SK-N-SH (cell line): ENCODE data around the gene RBX1. TPM values are rescaled to one million over a fixed set of nuclear protein-coding genes. Genes with fewer than 3 reads are reported as not detected.

Source experiments
- CTCF ChIA-PET: fragments of 300-600, 350-600 bp; formaldehyde crosslinking; extraction: SDS; loops from one replicate; lab custom pipeline; 2021; lab: Yijun Ruan, JAX
- POLR2A ChIA-PET: fragments of 350-600 bp; sonication (Branson Sonifier 250); formaldehyde crosslinking; extraction: SDS; loops from one replicate; lab custom pipeline; 2020; ENCODE audit warnings: antibody characterized with exemption, inconsistent platforms; lab: Yijun Ruan, JAX
- DNase-seq: peaks from one replicate; pipeline ENCODE4 v3.0.0; 2012
- H2AFZ ChIP-seq: fragments of 200-600 bp; sonication (generic); 2 replicates; pipeline ENCODE4 v1.8.1; 2016; ENCODE audit warnings: antibody characterized with exemption, mild to moderate bottlenecking, low read depth
- H3F3A ChIP-seq: fragments of 200-600 bp; sonication (generic); replicated peaks from 2 replicates; pipeline ENCODE3; 2016; ENCODE audit warnings: antibody characterized with exemption, mild to moderate bottlenecking; ENCODE audit not compliant: insufficient read depth
- H3K27ac ChIP-seq, 2 experiments: fragments of 200-500 bp in 1 of 2; fragments of 200-600 bp in 1 of 2; sonication (Bioruptor generic) in 1 of 2; sonication (generic), shearing (Covaris generic) in 1 of 2; 2 replicates each; pipeline versions ENCODE4 v1.5.1 to v1.6.1; 2014 to 2016; ENCODE audit warnings: low read depth in 2 of 2, inconsistent platforms in 1 of 2, low read length in 1 of 2, mild to moderate bottlenecking in 1 of 2, mixed read lengths in 1 of 2
- H3K27me3 ChIP-seq: fragments of 200-600 bp; sonication (generic), shearing (Covaris generic); 2 replicates; pipeline ENCODE4 v1.6.1; 2016; ENCODE audit warnings: mixed run types; ENCODE audit not compliant: insufficient read depth
- H3K36me3 ChIP-seq, 2 experiments: fragments of 200-500 bp in 1 of 2; fragments of 200-600 bp in 1 of 2; sonication (Bioruptor generic) in 1 of 2; sonication (generic) in 1 of 2; replicated peaks in 1 of 2; 2 replicates each; pipeline versions ENCODE3 to v1.5.1; 2014 to 2016; ENCODE audit warnings: low read length in 1 of 2, mild to moderate bottlenecking in 1 of 2; ENCODE audit not compliant: insufficient read depth in 2 of 2, control insufficient read depth in 1 of 2
- H3K4me1 ChIP-seq, 2 experiments: fragments of 200-500 bp in 1 of 2; fragments of 200-600 bp in 1 of 2; sonication (Bioruptor generic) in 1 of 2; sonication (generic), shearing (Covaris generic) in 1 of 2; 2 replicates each; pipeline versions ENCODE4 v1.5.1 to v1.6.1; 2014 to 2016; ENCODE audit warnings: low read depth in 1 of 2, low read length in 1 of 2, mixed run types in 1 of 2; ENCODE audit not compliant: insufficient read depth in 2 of 2, control insufficient read depth in 1 of 2
- H3K4me2 ChIP-seq: fragments of 200-600 bp; sonication (generic), shearing (Covaris generic); 2 replicates; pipeline ENCODE4 v1.6.1; 2017; ENCODE audit warnings: mixed run types
- H3K4me3 ChIP-seq, 2 experiments: fragments of 200-500 bp in 1 of 2; fragments of 200-600 bp in 1 of 2; sonication (Bioruptor generic) in 1 of 2; sonication (generic), shearing (Covaris generic) in 1 of 2; 2 replicates each; pipeline versions ENCODE4 v1.5.1 to v1.8.1; 2014 to 2016; ENCODE audit warnings: low read depth in 2 of 2, inconsistent platforms in 1 of 2, low read length in 1 of 2, mild to moderate bottlenecking in 1 of 2, mixed read lengths in 1 of 2, moderate library complexity in 1 of 2
- H3K79me2 ChIP-seq: fragments of 200-600 bp; sonication (generic); 2 replicates; pipeline ENCODE4 v1.8.1; 2017; ENCODE audit warnings: mild to moderate bottlenecking; ENCODE audit not compliant: insufficient read depth
- H3K9ac ChIP-seq: fragments of 200-600 bp; sonication (generic); 2 replicates; pipeline ENCODE4 v1.6.1; 2017; ENCODE audit warnings: mixed run types
- H3K9me2 ChIP-seq: fragments of 200-600 bp; sonication (generic); 2 replicates; pipeline ENCODE4 v1.6.1; 2017; ENCODE audit warnings: mixed run types
- H3K9me3 ChIP-seq: fragments of 200-600 bp; sonication (generic); 2 replicates; pipeline ENCODE4 v1.6.1; 2017; ENCODE audit warnings: mixed run types, mild to moderate bottlenecking, moderate library complexity
- H4K20me1 ChIP-seq: fragments of 200-600 bp; sonication (generic); 2 replicates; pipeline ENCODE4 v1.6.1; 2017; ENCODE audit warnings: mild to moderate bottlenecking, mixed run types; ENCODE audit not compliant: insufficient read depth
- CHD2 ChIP-seq: fragments of 150-350 bp; IDR thresholded peaks from 2 replicates; pipeline ENCODE4 v1.6.1; 2018; ENCODE audit warnings: low read length; ENCODE audit not compliant: partially characterized antibody
- EP300 ChIP-seq, 2 experiments: IDR thresholded peaks; 2 replicates each; pipeline versions ENCODE4 v1.4.0 to v1.6.1; 2012; ENCODE audit warnings: borderline replicate concordance in 1 of 2, low read depth in 1 of 2, low read length in 1 of 2
- EZH2phosphoT487 ChIP-seq: fragments of 200-600 bp; sonication (generic); IDR thresholded peaks from 2 replicates; pipeline ENCODE4 v1.6.1; 2017; ENCODE audit warnings: low read depth, mixed run types, mild to moderate bottlenecking, antibody characterized with exemption, moderate library complexity, borderline replicate concordance
- FOSL2 ChIP-seq: IDR thresholded peaks from 2 replicates; pipeline ENCODE4 v1.4.0; 2012; ENCODE audit warnings: low read depth, mild to moderate bottlenecking, moderate library complexity, borderline replicate concordance
- FOXJ3 ChIP-seq: sonication (generic); formaldehyde crosslinking; IDR thresholded peaks from 2 replicates; pipeline ENCODE4 v1.5.1; 2020; ENCODE audit warnings: mild to moderate bottlenecking, missing genetic modification reagents
- FOXM1 ChIP-seq: IDR thresholded peaks from 2 replicates; pipeline ENCODE4 v1.4.0; 2012; ENCODE audit warnings: low read depth, mild to moderate bottlenecking
- GABPA ChIP-seq: IDR thresholded peaks from 2 replicates; pipeline ENCODE4 v1.4.0; 2012; ENCODE audit warnings: low read depth, mild to moderate bottlenecking
- GATA2 ChIP-seq: sonication (generic); formaldehyde crosslinking; IDR thresholded peaks from 2 replicates; pipeline ENCODE4 v1.5.0; 2020; ENCODE audit warnings: mild to moderate bottlenecking, missing genetic modification reagents
- JUND ChIP-seq: IDR thresholded peaks from 2 replicates; pipeline ENCODE4 v1.4.0; 2012
- MXI1 ChIP-seq: IDR thresholded peaks from 2 replicates; pipeline ENCODE4 v1.6.1; 2012; ENCODE audit warnings: mild to moderate bottlenecking, low read depth, low read length, improper control_type of control experiment
- NFIC ChIP-seq: IDR thresholded peaks from 2 replicates; pipeline ENCODE4 v1.4.0; 2012; ENCODE audit warnings: borderline replicate concordance
- POLR2AphosphoS5 ChIP-seq: IDR thresholded peaks from 2 replicates; pipeline ENCODE4 v1.6.1; 2012; ENCODE audit warnings: low read depth, low read length
- RCOR1 ChIP-seq: fragments of 150-350 bp; IDR thresholded peaks from 2 replicates; pipeline ENCODE4 v1.6.1; 2017; ENCODE audit warnings: antibody characterized with exemption, low read length
- RXRA ChIP-seq: IDR thresholded peaks from 2 replicates; pipeline ENCODE4 v1.4.0; 2012; ENCODE audit warnings: low read depth, mild to moderate bottlenecking, borderline replicate concordance
- TCF12 ChIP-seq: IDR thresholded peaks from 2 replicates; pipeline ENCODE4 v1.4.0; 2012
- WGBS: methylation state at CpG from one replicate; pipeline ENCODE4 v1.1.6; 2017; ENCODE audit warnings: low lambda C conversion rate; 5-methylcytosine and 5-hydroxymethylcytosine counted together
- polyA plus RNA-seq, 3 experiments: library from polyadenylated mRNA; depleted of rRNA; stranded (reverse); fragments of >200 nt; gene quantifications; 2 replicates each; pipeline ENCODE4 v1.2.3, GENCODE V29; 2012
- TF ChIP-seq, protein P1 (sequence below): IDR thresholded peaks from 2 replicates; pipeline ENCODE4 v1.4.0; 2012; ENCODE audit warnings: low read depth
- TF ChIP-seq, protein P2 (sequence below): fragments of 150-350 bp; IDR thresholded peaks from 2 replicates; pipeline ENCODE4 v1.6.1; 2016; ENCODE audit warnings: mild to moderate bottlenecking, low read depth, low read length
- TF ChIP-seq, protein P3 (sequence below): fragments of 150-350 bp; IDR thresholded peaks from 2 replicates; pipeline ENCODE4 v1.6.1; 2017; ENCODE audit warnings: antibody characterized with exemption, low read length, low read depth, borderline replicate concordance
- TF ChIP-seq, protein P4 (sequence below): IDR thresholded peaks from 2 replicates; pipeline ENCODE4 v1.4.0; 2012; ENCODE audit warnings: low read depth, borderline replicate concordance
- TF ChIP-seq, protein P5 (sequence below): fragments of 200-600 bp; sonication (generic); IDR thresholded peaks from 2 replicates; pipeline ENCODE4 v1.6.1; 2017; ENCODE audit warnings: antibody characterized with exemption, mild to moderate bottlenecking, moderate library complexity

The RBX1 gene
- polyA plus RNA-seq, 1 of the 3 experiments (the other 2 are of a cell fraction), result 51.2 TPM

DNA sequence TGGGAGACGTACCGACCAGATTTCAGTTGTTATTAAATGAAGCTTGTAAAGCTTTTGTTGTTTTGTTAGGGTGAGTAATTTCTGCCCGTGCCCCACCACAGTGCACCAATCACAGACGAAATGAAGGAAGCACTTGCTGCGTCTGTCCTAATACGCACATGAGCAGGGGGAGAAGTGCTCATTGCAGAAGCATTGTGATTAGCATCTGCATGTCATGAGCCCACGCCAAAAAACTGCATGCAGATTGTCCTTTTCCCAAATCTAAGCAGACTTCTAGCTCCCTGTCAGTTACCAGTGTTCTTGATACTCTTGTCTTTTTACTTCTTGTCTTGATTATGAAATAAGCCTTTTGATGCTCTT, 15.5 kb downstream of the RBX1 start:
- Histone ChIP-seq H3K9me2 (no peaks in the 10 kb centered on the region), H4K20me1 (no peaks in the 10 kb centered on the region), H2AFZ (no peak overlapping the region), H3K9ac (no peak overlapping the region), H3K79me2 (peaks cover 17% of the 10 kb centered on the region), H3K36me3 (peaks cover 5 to 20% of the 10 kb centered on the region in 2 experiments), H3K4me1 (no peaks in the 10 kb centered on the region), H3K27ac (no peak overlapping the region), H3K4me3 (no peak overlapping the region), H3F3A (no peaks in the 10 kb centered on the region), H3K4me2 (no peak overlapping the region), H3K27me3 (no peaks in the 10 kb centered on the region), H3K9me3 (no peaks in the 10 kb centered on the region)
- WGBS, result 98% methylated on average over 6 of the region's 7 CpGs
- no peak for DNase-seq
- CTCF ChIA-PET, result no interaction called here
- POLR2A ChIA-PET, result no interaction called here
- TF ChIP-seq MXI1 (no peak), FOXM1 (no peak), TCF12 (no peak), RXRA (no peak), NFIC (no peak), JUND (no peak), GATA2 (CRISPR knock-in tag) (no peak), GABPA (no peak), CHD2 (no peak), FOSL2 (no peak), POLR2AphosphoS5 (no peak), EP300 (IDR thresholded peaks at IDR 0.05; ENCODE audit: borderline replicate concordance in 1 of 2, low read depth in 1 of 2, low read length in 1 of 2) (no peak), EZH2phosphoT487 (no peak), RCOR1 (no peak), FOXJ3 (CRISPR knock-in tag) (no peak)
- TF ChIP-seq, protein P1, sequence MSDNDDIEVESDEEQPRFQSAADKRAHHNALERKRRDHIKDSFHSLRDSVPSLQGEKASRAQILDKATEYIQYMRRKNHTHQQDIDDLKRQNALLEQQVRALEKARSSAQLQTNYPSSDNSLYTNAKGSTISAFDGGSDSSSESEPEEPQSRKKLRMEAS, result no peak
- TF ChIP-seq, protein P2, sequence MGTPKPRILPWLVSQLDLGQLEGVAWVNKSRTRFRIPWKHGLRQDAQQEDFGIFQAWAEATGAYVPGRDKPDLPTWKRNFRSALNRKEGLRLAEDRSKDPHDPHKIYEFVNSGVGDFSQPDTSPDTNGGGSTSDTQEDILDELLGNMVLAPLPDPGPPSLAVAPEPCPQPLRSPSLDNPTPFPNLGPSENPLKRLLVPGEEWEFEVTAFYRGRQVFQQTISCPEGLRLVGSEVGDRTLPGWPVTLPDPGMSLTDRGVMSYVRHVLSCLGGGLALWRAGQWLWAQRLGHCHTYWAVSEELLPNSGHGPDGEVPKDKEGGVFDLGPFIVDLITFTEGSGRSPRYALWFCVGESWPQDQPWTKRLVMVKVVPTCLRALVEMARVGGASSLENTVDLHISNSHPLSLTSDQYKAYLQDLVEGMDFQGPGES, result no peak
- TF ChIP-seq, protein P3, sequence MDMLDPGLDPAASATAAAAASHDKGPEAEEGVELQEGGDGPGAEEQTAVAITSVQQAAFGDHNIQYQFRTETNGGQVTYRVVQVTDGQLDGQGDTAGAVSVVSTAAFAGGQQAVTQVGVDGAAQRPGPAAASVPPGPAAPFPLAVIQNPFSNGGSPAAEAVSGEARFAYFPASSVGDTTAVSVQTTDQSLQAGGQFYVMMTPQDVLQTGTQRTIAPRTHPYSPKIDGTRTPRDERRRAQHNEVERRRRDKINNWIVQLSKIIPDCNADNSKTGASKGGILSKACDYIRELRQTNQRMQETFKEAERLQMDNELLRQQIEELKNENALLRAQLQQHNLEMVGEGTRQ, result no peak
- TF ChIP-seq, protein P4, sequence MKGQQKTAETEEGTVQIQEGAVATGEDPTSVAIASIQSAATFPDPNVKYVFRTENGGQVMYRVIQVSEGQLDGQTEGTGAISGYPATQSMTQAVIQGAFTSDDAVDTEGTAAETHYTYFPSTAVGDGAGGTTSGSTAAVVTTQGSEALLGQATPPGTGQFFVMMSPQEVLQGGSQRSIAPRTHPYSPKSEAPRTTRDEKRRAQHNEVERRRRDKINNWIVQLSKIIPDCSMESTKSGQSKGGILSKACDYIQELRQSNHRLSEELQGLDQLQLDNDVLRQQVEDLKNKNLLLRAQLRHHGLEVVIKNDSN, result no peak
- TF ChIP-seq, protein P5, sequence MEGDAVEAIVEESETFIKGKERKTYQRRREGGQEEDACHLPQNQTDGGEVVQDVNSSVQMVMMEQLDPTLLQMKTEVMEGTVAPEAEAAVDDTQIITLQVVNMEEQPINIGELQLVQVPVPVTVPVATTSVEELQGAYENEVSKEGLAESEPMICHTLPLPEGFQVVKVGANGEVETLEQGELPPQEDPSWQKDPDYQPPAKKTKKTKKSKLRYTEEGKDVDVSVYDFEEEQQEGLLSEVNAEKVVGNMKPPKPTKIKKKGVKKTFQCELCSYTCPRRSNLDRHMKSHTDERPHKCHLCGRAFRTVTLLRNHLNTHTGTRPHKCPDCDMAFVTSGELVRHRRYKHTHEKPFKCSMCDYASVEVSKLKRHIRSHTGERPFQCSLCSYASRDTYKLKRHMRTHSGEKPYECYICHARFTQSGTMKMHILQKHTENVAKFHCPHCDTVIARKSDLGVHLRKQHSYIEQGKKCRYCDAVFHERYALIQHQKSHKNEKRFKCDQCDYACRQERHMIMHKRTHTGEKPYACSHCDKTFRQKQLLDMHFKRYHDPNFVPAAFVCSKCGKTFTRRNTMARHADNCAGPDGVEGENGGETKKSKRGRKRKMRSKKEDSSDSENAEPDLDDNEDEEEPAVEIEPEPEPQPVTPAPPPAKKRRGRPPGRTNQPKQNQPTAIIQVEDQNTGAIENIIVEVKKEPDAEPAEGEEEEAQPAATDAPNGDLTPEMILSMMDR, result no peak
